H1 (cell line): Measurements from ENCODE around the gene C2. TPM values are rescaled to one million over a fixed set of nuclear protein-coding genes. Genes with fewer than 3 reads are reported as not detected.

ENCODE experiments used
- BRCA1 ChIP-seq: IDR thresholded peaks from 2 replicates; pipeline ENCODE4 v1.6.1; 2012; ENCODE audit warnings: low read depth, low read length, improper control_type of control experiment
- CTCF ChIP-seq, 3 experiments: IDR thresholded peaks; 1 replicate in 2 of 3; 2 replicates in 1 of 3; pipeline versions ENCODE4 v1.5.1 to v1.6.1; 2011; ENCODE audit warnings: low read length in 3 of 3, mild to moderate bottlenecking in 3 of 3, inconsistent platforms in 2 of 3, low read depth in 1 of 3, moderate library complexity in 1 of 3; ENCODE audit not compliant: insufficient read depth in 1 of 3; ENCODE audit errors: control extremely low read depth in 1 of 3
- PHF8 ChIP-seq: fragments of 200-600 bp; sonication (generic); conservative IDR thresholded peaks from 2 replicates; pipeline ENCODE4 v1.7.1; 2012; ENCODE audit warnings: low read depth, mild to moderate bottlenecking, inconsistent platforms, low read length, moderate library complexity
- RFX5 ChIP-seq: IDR thresholded peaks from 2 replicates; pipeline ENCODE4 v1.6.1; 2011; ENCODE audit warnings: low read depth, low read length, improper control_type of control experiment, borderline replicate concordance
- SUZ12 ChIP-seq: fragments of 200-600 bp; sonication (generic); IDR thresholded peaks from 2 replicates; pipeline ENCODE4 v1.6.1; 2012; ENCODE audit warnings: mild to moderate bottlenecking, inconsistent platforms, low read length, moderate library complexity, mixed read lengths
- polyA plus RNA-seq, 7 experiments: library from polyadenylated mRNA; depleted of rRNA in 3 of 7; stranded (reverse) in 5 of 7; unstranded in 2 of 7; fragments of >200 nt in 5 of 7; fragments of 200-250 nt in 2 of 7; gene quantifications; 1 replicate in 5 of 7; 2 replicates in 1 of 7; 4 replicates in 1 of 7; pipeline versions ENCODE4 v1.2.1 to v1.2.3, GENCODE V29; 2011 to 2013; ENCODE audit warnings: missing spikeins in 2 of 7, mixed read lengths in 2 of 7
- total RNA-seq: library from RNA; stranded (reverse); fragmentation: NEBNext Ultra II Directional; extraction: Animal tissue kit (Norgen Biotek cat#: 25700); gene quantifications from 2 replicates; pipeline ENCODE4 v1.2.1, GENCODE V29; 2021

C2 gene
- total and polyA plus RNA-seq, 2 of the 8 experiments (the other 6 are each of a cell fraction or from before 2014, with no cell fraction given) = 0.26 to 0.38 TPM

GRCh38 chr6:31878222-31878621 lies 49.3 kb upstream of the C2 start (continued):
- no peak for TF ChIP-seq PHF8
- no peak for TF ChIP-seq CTCF (IDR thresholded peaks at IDR 0.05; ENCODE audit: control extremely low read depth in 1 of 3, insufficient read depth in 1 of 3, low read depth in 1 of 3, low read length in 3 of 3)
- no peak for TF ChIP-seq BRCA1
- TF ChIP-seq RFX5 = no peak
- no peak for TF ChIP-seq SUZ12
- TF ChIP-seq, all 59 proteins: peak for 0
